Stimulated activated CD4-positive, alpha-beta T cell treated with anti-CD3 and anti-CD28 coated beads, Interleukin-12 subunit alpha, Interleukin-12 subunit beta, amount 100 ng/mL, for 24 hours (primary cell): Measurements from ENCODE around the gene DRC3.
"Not testable (repeated sequence)": the region's sequence is repeated elsewhere in the genome, so short reads cannot be mapped to it uniquely, and the experiment has no call there.

ENCODE experiments used
- DNase-seq, 2 experiments: peaks; one replicate each; pipeline ENCODE4 v3.0.0-alpha.2; 2020; ENCODE audit warnings: low read depth in 2 of 2

DRC3 gene

DNA sequence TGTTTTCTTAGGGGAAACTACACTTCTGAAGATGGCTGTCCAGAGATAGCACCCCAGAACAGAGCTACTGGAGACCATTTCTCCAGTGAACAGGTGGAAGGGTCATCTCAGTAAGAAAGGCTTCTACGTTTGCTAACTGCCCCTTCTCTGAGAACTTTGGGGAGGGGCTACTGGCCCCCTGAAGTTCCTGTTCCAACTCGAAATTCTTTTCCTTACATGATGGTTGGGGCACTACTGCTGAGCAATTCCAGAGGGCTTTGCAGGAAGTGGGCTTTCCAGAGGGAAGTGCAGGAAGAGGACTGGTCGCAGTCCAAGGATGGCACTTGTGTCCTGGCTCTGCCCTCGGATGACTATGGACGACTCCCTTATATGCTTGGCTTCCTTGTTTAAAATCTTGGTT, 31.6 kb upstream of the DRC3 start:
- DNase-seq = no peak

DNA sequence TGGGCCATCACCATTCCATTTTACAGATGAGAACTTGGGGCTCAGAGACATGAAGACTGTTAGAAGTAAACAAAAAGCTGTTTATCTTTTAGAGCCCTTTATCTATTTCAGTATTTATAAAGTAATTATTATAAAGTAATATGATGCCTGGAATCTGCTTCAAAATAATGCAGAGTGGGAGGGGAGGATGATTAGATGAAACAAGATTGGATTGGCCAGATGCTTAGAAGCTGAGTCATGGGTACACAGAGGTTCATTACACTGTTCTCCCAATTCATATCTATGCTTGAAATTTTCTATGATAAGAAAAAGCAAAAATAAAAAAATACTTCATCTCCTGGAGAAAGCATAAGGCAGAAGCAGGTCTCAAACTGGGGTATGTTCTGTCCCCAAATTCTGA, 29.8 kb upstream of the DRC3 start:
- DNase-seq = no peak

DNA sequence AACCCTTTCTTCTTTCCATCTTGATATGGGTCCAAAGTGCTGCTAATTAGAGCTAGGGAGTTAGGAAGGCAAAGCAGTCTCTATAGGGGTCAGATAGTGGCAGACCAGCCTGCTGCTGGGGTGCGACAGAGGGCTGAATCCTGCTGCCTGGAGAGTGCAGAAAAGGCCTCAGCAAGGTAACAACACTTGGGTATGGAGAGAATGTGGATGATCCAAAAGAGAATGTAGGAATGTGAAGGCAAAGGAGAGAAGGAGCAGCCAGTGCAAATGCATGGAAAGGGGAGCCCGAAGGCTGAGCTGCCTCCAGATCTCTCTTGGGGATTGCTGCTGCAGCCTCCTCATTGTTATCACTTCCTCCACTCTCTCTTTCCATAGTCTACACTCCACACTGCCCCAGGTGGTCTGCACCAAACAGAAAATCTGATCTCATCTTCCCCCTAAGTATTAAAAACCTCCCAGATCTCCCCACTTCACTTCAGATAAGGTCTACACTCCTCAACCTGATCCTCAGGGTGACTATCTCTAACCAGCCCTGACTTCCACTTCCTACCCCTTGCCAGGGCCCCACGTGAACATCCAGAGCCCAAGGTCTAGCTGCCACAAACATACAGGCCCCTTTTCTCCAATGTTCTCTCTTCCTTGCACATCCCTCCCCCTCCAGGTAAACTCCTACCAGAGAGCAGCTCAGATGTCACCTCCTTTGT, 29.2 kb upstream of the DRC3 start:
- no peak for DNase-seq

DNA sequence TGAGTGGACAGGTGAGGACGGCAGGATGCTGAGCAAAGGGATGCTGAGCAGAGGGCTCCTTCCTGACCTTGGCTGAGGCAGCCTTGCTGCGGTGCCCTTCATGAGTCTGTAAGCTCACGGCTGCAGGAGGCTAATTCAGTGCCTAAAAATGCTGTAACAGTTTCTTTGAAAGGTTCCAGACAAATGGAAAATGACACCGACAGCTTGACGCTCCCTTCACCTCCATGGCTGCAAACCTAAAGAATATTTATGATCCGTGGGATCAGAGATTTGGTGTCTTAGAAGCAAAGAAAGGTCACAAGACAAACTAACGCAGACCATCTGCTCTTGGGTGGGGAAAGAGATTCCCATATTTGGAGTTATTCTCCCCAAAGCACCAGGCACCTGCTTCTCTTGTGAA, 28.4 kb upstream of the DRC3 start:
- no peak for DNase-seq

DNA sequence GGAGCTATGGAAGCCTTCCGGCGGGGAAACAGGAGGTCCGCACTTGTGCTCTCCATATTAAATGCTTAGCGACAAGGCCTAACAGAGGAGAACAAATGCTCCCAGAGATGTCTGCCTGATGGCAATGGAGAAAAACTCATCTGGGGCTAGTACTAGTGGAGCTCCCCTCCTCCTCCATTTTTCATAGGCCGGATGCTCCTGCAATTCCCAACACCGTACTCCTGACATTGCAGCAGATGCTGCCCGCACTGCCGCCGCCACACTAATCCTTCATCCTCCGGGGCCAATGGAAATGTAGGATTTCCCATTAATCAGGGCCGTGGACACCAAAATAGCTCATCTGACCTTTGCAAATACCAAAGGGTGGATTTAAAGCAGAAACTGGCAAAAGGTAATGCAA, 27.9 kb upstream of the DRC3 start:
- DNase-seq = no peak

DNA sequence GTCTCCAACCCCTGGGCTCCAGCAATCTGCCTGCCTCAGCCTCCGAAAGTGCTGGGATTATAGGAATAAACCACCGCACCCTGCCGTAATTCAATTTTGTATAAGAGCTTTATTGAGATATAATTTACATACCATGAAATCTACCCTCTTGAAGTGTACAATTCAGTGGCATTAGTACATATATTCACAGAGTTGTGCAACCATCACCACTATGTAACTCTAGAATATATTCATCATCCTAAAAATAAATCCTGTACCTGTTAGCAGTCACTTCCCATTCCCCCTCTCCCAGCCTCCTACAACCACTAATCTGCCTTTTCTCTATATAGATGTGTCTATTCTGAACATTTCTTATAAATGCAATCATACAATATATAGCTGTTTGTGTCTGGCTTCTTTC, 26.6 kb upstream of the DRC3 start:
- no peak for DNase-seq

DNA sequence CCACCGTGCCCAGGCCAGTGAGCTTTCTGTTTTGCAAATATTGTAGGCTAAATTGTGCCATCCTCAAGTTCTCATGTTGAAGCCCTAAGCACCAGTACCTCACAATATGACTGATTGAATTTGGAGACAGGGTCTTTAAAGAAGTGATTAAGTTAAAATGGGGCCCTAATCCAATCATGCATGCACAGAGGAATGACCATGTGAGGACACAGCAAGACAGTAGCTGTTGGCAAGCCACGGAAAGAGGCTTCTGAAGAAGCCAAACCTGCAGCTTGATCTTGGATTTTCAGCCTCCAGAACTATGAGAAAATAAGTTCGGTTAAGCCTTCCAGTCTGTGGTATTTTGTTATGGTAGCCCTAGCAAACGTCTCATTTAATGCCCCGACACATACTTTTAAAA, 25.4 kb upstream of the DRC3 start:
- DNase-seq = no peak

DNA sequence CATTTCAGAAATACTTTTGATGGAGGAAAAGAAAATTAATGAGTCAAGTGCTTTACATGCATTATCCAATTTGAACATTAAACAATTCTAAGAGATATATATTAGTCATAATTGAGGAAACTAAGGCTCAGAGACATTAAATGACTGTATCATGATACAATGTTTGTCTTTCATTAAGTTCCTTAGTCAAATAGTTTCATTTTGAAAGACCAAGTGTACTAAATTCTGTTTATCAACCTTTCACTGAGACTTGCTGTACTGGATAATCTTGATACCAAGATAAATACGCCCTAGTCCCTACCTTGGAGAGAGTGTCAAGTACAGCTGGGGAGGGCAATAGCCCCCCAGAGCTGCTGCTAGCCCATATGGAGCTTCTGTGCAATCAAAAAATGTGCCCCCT, 24.7 kb upstream of the DRC3 start:
- DNase-seq = no peak

DNA sequence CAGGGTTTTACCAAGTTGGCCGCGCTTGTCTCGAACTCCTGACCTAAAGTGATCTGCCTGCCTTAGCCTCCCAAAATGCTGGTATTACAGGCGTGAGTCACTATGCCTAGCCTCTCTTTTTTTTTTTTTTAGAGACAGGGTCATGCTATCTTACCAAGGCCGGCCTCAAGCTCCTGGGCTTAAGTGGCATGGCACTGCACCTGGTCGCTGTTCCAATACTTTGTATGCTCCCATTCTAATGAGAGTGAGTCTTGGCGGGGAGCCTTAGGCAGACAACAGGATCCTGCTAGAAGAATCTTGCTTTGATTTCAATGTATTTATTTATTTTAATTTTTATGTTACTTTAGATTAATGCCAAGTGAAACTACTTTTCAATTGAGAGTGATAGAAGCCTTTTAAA, 22.3 kb upstream of the DRC3 start:
- no peak for DNase-seq

DNA sequence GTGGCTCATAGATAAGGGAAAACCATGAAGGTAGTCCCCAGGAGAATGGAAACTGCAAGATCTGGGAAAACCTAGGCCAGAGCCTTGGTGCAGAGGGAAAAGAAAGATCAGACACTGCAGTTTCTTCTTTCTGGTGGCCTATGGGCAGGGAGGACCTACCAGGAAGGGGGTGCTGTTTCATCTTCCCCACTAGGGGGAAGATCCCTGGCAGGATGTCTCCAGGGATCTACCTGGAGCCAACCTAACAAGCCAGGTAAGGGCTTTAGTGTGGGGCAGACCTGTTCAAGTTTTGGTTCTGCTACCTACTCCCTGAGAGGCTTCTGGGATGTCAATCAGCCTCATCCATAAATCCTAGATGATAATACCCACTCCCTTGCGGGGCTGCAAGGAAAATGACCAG, 21.9 kb upstream of the DRC3 start:
- DNase-seq = no peak

DNA sequence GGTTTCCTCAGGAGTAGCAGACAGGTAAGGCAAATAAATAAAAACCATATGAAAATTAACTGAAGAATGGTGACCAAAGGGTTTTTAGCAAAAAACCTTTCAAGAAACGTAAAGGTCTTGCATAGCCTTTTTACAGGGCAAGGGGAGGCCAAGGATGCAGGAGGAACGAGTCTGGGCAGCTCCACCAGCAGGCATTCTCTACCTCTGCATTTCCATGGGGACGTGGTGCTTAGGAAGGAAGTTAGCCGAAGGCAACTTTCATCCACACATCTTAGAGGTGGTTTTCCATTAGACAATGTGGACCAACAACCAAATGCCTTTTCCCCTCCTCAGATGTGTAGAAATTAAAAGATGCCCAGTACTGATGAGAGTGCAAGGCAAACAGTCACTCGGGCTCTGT, 21.1 kb upstream of the DRC3 start:
- DNase-seq = no peak

DNA sequence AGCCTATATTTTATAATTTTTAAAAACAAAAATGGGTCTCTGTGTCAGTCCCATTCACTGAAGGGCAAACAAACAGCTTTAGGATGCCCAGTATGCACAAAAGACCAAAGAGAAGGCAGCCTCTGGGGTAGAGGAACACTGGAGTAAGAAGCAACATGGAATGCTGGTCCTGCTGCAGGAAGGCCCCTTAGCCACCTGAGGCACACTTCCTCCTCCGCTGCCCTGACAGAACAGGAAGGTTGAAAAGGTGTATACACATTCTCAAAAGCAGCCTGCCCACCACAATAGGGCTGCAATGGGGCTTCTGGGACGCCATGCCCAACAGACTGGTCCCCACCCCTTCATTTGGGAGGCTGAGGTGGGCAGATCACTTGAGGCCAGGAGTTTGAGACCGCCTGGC, 20.0 kb upstream of the DRC3 start:
- DNase-seq = no peak

DNA sequence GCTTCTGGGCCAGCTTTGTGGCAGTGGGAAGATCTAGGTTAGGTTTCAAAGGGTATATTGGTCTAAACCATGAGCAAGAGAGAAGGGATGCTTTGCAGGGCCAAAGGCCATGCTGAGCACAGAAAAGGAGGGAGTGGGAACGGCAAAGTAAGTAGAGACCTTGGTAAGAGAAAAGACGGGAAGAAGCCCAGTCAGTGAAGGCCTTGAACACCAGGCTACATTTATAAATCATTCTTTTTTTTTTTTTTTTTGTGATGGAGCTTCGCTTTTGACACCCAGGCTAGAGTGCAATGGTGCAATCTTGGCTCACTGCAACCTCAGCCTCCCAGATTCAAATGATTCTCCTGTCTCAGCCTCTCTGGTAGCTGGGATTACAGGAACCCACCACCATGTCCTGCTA, 18.6 kb upstream of the DRC3 start:
- no peak for DNase-seq

DNA sequence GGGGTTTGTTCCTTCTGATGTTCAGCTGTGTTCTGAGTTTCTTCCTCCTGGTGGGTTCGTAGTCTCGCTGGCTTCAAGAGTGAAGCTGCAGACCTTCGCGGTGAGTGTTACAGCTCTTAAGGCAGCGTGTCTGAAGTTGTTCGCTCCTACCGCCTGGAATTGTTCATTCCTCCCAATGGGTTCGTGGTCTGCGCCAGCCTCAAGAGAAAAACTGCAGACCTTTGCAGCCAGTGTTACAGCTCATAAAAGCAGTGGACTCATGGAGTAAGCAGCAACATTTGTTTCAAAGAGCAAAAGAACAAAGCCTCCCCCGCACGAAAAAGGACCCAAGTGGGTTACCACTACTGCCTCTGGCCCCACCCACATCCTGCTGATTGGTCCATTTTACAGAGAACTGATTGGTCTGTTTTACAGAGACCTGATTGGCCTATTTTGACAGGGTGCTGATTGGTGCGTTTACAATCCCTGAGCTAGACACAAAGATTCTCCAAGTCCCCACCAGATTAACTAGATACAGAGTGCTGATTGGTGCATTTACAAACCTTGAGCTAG, 16.8 kb upstream of the DRC3 start:
- not testable (repeated sequence) for DNase-seq

DNA sequence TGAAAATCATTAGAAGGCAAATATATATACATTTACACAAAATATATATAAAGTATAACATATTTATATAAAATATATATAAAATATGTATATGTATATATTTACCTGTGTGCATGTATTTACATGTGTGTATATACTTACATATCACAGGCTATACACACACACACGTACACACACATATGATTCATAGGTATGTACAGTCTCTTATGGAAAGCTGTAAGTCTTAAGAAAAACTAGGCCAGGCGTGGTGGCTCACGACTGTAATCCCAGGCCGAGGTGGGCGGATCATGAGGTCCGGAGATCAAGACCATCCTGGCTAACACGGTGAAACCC, 15.1 kb upstream of the DRC3 start:
- DNase-seq = no peak

DNA sequence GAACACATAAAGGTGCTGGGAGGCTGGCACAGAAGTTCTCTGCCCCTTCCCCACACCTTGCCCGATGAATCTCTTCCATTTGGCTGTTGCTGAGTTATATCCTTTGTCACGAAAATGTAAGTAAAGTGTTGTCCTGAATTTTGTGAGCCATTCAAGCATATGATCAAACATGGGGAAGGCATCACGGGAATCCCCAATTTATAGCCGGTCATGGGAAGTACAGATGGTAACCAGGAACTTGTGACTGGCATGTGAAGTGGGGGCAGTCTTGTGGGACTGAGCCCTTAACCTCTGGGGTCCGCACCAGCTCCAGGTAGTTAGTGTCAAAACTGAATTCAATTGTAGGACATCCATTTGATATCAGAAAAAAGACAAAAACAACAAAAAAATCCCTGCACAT, 13.7 kb upstream of the DRC3 start:
- DNase-seq = no peak

DNA sequence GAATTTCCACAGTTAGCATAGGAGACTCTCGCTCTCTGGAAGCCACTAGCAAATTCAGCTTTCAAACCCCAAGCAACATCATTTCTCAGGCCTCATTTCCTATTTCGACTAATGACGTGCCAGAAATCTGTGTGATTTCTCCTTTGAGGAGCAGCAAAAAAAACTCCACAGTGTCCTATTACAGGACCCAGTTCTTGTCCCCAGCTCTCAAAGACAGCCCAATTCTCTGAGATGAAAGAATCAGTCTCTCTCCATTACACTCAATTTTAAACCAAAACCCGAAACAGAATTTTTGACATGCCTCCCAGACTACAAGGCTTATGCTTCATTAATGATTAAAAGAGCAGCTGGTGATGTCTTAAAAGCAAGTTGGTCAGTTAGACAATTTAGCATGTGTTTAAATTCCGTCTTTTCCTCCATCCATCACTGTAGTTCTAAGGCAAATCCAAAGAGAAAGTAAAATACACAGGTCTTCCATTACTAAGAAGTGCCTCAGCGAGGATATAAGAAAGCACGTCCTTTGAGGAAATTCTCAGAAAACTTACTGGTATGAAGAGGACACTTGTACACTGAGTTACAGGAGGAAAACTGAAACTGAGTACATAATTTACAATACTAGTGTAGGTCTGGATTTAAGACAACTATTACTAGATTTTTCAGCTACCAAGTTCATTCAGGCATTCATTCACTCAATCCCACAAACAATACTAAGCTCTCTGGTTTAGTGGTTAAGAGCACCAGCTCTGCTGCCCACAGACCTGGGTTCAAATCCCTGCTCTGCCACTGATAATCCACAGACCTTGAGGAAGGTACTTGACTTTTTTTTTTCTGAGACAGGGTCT, 12.9 kb upstream of the DRC3 start:
- DNase-seq = peak in 1 of 2 experiments; percentile 21

DNA sequence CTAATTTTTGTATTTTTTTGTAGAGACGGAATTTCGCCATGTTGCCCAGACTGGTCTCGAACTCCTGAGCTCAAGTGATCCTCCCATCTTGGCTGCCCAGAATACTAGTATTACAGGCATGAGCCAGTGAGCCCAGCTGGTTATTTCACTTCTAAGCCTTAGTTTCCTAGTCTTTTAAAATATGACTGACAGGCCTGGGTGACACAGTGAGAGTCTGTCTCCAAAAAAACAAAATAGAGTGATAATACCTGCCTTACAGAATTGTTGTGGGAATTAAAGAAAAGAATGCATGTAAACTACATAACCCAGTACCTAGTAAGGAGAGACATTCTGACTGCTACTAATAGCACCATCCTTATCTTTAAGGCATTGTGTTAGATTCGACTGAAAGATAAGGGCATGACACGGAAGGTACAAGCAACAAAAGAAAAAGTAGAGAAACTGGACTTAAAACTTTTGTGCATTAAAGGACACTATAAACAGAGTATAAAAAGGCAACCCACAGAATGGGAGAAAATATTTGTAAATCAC, 12.1 kb upstream of the DRC3 start:
- no peak for DNase-seq

DNA sequence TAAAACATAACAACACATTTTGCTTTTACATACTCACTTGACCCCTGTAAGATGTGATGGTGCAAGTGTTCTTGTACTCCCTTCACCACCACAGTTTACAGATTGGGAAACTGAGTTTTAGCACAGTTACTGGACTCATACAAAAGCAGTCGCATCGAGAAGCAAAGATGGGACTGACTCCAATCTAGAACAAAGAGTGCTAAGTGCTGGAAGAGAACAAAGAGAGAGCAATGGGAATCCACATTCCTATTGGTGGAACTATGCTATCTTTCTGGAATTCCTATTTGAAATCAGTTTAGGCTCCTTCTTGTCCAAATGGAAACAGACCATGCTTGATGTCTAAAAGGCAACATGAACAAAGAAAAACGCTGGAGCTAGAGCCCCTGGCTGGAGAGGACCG, 9.6 kb upstream of the DRC3 start:
- DNase-seq = no peak

DNA sequence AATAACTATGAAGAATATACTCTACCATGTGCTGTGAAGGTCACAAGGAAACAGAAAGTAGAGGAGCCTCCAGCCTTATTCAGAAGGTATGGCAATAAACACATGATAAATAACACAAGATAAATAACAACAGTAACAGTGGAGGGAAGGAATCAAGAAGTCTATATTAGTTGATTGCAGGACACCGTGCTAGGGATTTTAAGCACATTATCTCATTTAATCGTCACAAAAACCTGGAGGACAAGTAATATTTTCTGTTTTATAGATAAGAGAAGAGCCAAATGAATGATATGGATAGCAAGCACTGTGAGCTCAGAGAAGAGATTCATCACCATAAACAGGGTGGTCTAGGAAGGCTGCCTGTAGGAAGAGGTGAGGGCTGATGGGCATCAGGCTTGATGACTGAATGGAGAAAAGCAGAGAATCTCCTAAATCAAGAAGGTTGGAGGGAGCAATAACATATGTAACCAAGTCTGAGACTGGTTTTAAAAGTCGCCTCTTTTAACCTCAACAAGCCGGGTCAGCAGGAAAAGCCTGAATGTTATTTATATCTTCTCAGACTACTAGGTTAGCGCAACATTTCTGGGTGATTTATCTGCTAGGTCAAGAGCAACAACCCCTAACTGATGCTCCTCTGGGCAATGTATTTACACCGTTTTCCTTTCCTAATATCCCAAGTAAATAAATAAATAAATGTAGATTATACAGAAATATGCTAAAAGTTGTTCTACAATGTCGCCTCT, 8.8 kb upstream of the DRC3 start:
- no peak for DNase-seq

DNA sequence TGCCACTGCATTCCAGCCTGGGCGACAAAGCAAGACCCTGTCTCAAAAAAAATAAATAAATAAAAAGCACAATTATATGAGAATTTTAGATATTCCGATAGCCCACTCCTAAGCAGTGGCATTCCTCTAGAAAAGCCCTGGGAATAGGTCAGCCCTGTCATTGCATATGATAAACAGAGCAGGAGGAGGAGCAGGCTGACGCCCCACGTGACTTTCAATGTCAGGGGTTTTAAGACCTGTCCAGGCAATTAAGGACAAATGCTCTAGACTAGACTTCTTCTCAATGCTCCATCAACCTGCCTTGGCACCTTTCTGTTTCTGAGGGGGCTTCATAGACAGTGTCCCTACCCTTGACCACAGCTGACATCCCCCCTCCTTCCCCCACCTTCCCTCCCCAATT, 8.0 kb upstream of the DRC3 start:
- no peak for DNase-seq

DNA sequence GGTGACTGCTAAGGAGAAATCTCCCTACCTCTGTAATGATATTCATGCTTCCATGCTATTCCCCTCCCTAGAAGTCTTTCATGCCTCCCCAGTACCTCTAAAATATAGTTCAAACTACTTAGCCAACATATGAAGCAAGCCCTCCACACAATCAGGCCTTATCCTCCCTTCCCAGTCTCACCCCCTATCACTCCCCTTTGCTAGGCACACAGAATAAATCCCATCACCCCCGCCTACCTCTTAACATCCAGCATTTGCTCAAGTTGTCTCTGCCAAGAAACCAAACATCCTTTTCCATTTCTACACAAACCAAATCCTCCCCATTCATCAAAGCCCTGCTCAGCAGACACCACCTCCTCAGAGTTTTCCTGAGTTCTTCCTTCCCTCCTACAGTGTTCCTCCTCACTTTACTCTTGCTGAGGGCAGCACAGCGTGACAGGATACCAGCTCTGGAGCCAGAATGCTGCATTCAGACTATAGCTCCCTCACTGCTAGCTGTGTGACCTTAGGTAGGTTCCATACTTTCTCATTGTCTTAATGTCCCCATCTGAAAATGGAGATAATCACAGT, 7.4 kb upstream of the DRC3 start:
- no peak for DNase-seq
